Breast epithelium (tissue), 4 donors: ENCODE data around the gene PCBP3. TPM values are rescaled to one million over a fixed set of nuclear protein-coding genes. Genes with fewer than 3 reads are reported as not detected.
A peak's percentile ranks its signal among the peaks of the same experiment; 100 is the strongest.

Experiments used
- DNase-seq, 2 donors: peaks; one replicate each; pipeline ENCODE4 v3.0.0-alpha.2; 2019; ENCODE audit warnings: low spot score in 2 of 2
- H3K27ac ChIP-seq, 2 donors: fragments of 200-600 bp; sonication (generic) in 1 of 2; one replicate each; pipeline ENCODE4 v1.5.1; 2016 to 2019; ENCODE audit warnings: mild to moderate bottlenecking in 1 of 2
- H3K27me3 ChIP-seq, 2 donors: fragments of 200-600 bp; sonication (generic) in 1 of 2; one replicate each; pipeline versions ENCODE4 v1.5.1 to v1.6.0; 2017 to 2019; ENCODE audit warnings: control low read depth in 1 of 2, mild to moderate bottlenecking in 1 of 2
- H3K36me3 ChIP-seq: fragments of 200-600 bp; one replicate; pipeline ENCODE4 v1.5.1; 2019
- H3K4me1 ChIP-seq, 2 donors: fragments of 200-600 bp; sonication (generic); one replicate each; pipeline ENCODE4 v1.5.1; 2016 to 2019; ENCODE audit warnings: control low read depth in 1 of 2
- H3K4me3 ChIP-seq, 3 donors: fragments of 200-600 bp; sonication (generic); 1 replicate in 2 of 3; 2 replicates in 1 of 3; pipeline ENCODE4 v1.5.1; 2016 to 2019; ENCODE audit warnings: mild to moderate bottlenecking in 3 of 3, moderate library complexity in 2 of 3
- H3K9me3 ChIP-seq, 2 donors: fragments of 200-600 bp; sonication (generic) in 1 of 2; one replicate each; pipeline ENCODE4 v1.5.1; 2016 to 2019; ENCODE audit warnings: control low read depth in 1 of 2
- POLR2A ChIP-seq: fragments of 450-650 bp; IDR thresholded peaks from one replicate; pipeline ENCODE4 v1.6.1; 2016; ENCODE audit warnings: antibody characterized with exemption, mild to moderate bottlenecking, moderate library complexity
- POLR2AphosphoS5 ChIP-seq, 3 donors: sonication (generic); formaldehyde crosslinking; IDR thresholded peaks; one replicate each; pipeline ENCODE4 v1.6.1; 2017; ENCODE audit warnings: antibody characterized with exemption in 3 of 3
- intact Hi-C: fragments of 100-400 bp; cut with DNase I; formaldehyde crosslinking; loops from one replicate; pipeline ENCODE4 v1.15.1; 2023; ENCODE audit warnings: low total_unique reads
- total RNA-seq, 3 donors: library from RNA; depleted of rRNA; stranded (reverse); fragments of >200 nt; gene quantifications; one replicate each; pipeline ENCODE4 v1.1.0, GENCODE V29; 2016
- TF ChIP-seq, protein P1 (sequence below), 3 donors: fragments of 450-650 bp; IDR thresholded peaks; one replicate each; pipeline ENCODE4 v1.5.1; 2016 to 2017; ENCODE audit warnings: antibody characterized with exemption in 3 of 3, mild to moderate bottlenecking in 3 of 3, moderate library complexity in 3 of 3

The PCBP3 gene
- total RNA-seq, 3 donors from 2014 or later: 3.4 to 13.8 (median 4.6) TPM

DNA sequence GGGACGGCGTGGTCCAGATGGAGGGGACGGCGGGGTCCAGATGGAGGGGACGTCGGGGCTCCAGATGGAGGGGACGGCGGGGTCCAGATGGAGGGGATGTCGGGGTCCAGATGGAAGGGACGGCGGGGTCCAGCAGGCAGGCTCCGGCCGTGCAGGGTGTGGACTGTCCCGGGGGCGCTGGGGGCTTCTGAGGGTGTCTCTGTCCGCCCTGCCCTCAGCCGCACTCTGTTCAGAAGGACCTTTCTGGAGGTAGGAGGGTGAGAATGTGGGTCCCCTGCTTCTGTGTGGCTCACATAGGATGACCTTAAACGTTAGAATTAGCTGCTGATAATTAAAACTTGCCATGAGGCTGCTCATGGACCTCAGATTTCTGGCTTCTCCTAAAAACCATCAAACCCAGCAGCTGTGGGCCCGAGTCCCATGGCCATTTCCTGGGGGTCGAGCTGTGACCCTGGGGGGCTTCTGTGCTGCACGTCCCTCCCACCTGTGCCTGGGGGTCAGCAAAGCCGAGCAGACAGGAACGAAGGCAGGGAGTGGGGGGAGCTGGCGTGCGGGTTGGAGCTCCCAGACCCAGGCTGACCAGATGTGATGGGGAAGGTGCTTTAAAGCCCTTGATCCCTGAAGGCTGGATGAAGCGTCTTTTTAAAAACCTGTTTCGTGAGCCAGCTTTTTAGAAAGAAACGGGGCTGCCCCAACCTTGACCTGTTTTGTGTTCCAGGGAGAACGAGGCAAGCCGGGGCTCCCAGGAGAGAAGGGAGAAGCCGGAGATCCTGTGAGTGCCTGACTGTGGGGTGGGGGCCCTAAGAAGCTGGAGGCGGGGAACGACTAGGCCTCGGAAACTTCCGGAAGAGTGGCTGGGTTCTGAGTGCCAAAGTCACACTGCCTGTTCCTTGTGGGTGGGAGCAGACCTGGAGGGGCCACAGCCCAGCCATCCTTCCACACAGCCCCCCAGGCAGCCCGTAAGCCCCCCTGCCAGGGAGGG, 345.1 kb downstream of the PCBP3 start:
- intact Hi-C loops: no loop called here
- H3K9me3 ChIP-seq: no peaks in the 10 kb centered on the region
- DNase-seq: peak in 1 of 2 donors; percentile 50
- H3K27me3 ChIP-seq: no peaks in the 10 kb centered on the region
- H3K4me1 ChIP-seq: no peaks in the 10 kb centered on the region
- peak overlapping the region in 1 of 2 donors; percentile 88 for H3K27ac ChIP-seq
- no peak for TF ChIP-seq POLR2AphosphoS5 (IDR thresholded peaks at IDR 0.05)
- TF ChIP-seq POLR2A: no peak
- no peak overlapping the region for H3K4me3 ChIP-seq
- H3K36me3 ChIP-seq: no peaks in the 10 kb centered on the region

DNA sequence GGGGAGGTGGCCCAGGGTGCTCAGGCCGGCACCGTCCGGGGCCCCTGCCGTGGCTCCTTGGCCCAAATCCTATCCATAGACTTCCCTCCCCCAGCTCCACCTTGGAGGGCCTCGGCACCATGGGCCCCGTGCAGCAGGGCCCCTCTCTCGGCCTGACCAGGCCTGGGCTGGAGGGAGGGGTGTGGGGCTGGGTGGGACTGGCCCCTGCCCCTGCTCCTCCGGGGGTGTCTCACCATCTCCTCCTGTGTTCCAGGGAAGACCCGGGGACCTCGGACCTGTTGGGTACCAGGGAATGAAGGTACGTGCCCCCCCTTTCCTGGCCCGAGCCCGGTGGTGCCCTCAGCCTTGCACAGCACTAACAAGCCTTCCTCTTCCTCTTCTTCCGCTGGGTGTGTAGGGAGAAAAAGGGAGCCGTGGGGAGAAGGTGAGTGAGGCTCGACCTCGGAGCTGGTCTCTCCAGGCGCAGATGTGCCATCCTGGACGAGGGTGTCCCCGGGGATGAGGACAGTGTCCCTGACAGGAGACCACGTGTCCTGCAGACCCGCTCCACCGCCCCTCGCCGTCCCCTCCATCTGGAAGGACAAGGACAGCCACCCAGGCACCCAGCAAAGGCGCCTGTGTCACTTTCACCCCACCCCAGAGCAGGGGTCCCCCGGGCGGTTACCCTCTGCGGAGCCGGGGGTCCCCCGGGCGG, 346.0 kb downstream of the PCBP3 start:
- H3K36me3 ChIP-seq: no peaks in the 10 kb centered on the region
- H3K27me3 ChIP-seq: no peaks in the 10 kb centered on the region
- no peak overlapping the region for H3K4me3 ChIP-seq
- H3K9me3 ChIP-seq: no peaks in the 10 kb centered on the region
- DNase-seq: peak in 1 of 2 donors; percentile 46
- TF ChIP-seq, protein P1, sequence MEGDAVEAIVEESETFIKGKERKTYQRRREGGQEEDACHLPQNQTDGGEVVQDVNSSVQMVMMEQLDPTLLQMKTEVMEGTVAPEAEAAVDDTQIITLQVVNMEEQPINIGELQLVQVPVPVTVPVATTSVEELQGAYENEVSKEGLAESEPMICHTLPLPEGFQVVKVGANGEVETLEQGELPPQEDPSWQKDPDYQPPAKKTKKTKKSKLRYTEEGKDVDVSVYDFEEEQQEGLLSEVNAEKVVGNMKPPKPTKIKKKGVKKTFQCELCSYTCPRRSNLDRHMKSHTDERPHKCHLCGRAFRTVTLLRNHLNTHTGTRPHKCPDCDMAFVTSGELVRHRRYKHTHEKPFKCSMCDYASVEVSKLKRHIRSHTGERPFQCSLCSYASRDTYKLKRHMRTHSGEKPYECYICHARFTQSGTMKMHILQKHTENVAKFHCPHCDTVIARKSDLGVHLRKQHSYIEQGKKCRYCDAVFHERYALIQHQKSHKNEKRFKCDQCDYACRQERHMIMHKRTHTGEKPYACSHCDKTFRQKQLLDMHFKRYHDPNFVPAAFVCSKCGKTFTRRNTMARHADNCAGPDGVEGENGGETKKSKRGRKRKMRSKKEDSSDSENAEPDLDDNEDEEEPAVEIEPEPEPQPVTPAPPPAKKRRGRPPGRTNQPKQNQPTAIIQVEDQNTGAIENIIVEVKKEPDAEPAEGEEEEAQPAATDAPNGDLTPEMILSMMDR (IDR thresholded peaks at IDR 0.05): no peak
- TF ChIP-seq POLR2AphosphoS5 (IDR thresholded peaks at IDR 0.05) (no peak), POLR2A (no peak)
- no peaks in the 10 kb centered on the region for H3K4me1 ChIP-seq
- peak overlapping the region in 1 of 2 donors; percentile 88 for H3K27ac ChIP-seq
- intact Hi-C loops: loop anchor here (10.0 kb wide), 1 partner anchor 105 kb away; the partner anchor contains the start of gene COL6A2

DNA sequence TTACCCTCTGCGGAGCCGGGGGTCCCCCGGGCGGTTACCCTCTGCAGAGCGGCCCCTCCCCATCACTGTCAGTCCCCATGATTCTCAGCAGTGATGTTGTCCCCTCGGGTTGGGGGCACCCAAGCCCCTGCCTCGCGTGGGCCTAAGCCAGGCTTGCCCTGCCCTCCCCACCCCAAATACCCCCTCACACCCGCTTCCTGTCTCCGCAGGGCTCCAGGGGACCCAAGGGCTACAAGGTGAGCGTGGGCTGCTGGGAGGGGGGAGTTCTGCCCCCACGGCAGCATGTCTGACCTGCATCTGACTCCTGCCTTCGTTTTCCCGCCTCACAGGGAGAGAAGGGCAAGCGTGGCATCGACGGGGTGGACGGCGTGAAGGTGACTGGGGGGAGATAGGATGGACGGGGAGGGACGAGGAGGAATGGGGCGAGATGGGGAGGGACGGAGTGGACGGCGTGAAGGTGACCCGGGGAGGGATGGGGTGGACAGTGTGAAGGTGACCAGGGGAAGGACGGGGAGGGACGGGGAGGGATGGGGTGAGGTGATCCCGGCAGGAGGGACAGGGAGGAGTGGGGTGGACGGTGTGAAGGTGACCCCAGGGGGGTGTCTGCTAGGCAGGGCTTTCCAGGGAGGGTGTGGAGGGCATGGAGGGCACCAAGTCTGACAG, 346.7 kb downstream of the PCBP3 start:
- Histone ChIP-seq H3K36me3 (no peaks in the 10 kb centered on the region), H3K4me1 (no peaks in the 10 kb centered on the region), H3K4me3 (no peak overlapping the region), H3K27me3 (no peaks in the 10 kb centered on the region), H3K27ac (peak overlapping the region in 1 of 2 donors; percentile 88), H3K9me3 (no peaks in the 10 kb centered on the region)
- DNase-seq: peak in 1 of 2 donors; percentile 40
- intact Hi-C loops: loop anchor here (10.0 kb wide), 1 partner anchor 105 kb away; the partner anchor contains the start of gene COL6A2
- no peak for TF ChIP-seq POLR2AphosphoS5 (IDR thresholded peaks at IDR 0.05)
- TF ChIP-seq POLR2A: no peak
- TF ChIP-seq, protein P1 (IDR thresholded peaks at IDR 0.05): no peak

DNA sequence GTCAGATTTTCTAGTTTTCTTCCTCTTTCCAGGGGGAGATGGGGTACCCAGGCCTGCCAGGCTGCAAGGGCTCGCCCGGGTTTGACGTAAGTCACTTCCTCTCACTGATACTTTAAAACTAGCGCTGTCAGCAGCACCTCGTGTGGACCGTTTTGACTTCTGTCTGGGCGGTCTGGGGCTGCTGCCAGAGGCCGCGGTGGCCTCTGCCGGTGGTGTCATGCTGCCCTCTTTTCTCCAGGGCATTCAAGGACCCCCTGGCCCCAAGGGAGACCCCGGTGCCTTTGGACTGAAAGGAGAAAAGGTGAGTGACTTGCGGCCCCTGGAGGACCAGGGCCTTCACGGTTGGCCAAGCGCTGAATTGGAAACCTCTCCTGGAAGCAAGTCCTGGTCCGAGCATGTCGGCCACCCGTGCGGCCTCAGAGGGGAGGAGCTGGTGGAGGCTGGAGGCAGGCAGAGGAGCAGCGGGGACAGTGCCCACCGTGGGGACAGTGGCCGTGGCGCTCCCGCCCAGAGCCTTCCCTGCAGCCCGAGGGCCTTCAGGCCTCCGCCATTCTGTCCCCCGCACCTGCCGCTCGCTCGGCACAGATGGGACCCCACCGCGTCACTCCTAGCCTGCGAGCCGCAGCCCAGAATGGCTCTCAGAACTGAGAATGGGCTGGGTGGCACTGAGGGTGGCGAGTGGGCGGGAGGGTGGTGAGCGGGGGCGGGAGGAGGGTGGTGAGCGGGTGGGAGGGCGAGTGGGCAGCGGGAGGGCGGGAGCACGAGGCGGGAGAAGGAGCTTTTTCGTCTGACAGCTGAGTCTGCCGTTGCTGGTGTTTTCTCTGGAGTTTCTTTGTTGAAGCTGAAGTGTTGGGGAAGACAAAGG, 347.4 kb downstream of the PCBP3 start:
- Histone ChIP-seq H3K27ac (peak overlapping the region in 1 of 2 donors; percentile 88), H3K4me3 (no peak overlapping the region), H3K4me1 (no peaks in the 10 kb centered on the region), H3K9me3 (no peaks in the 10 kb centered on the region), H3K27me3 (no peaks in the 10 kb centered on the region), H3K36me3 (no peaks in the 10 kb centered on the region)
- intact Hi-C loops: loop anchor here (10.0 kb wide), 1 partner anchor 104 kb away; the partner anchor contains the start of gene COL6A2
- peak in 1 of 2 donors; percentile 46 for DNase-seq
- TF ChIP-seq, protein P1 (IDR thresholded peaks at IDR 0.05): no peak
- no peak for TF ChIP-seq POLR2A
- no peak for TF ChIP-seq POLR2AphosphoS5 (IDR thresholded peaks at IDR 0.05)
